ENCODE measurements around the gene KRT36.

The KRT36 gene

DNA sequence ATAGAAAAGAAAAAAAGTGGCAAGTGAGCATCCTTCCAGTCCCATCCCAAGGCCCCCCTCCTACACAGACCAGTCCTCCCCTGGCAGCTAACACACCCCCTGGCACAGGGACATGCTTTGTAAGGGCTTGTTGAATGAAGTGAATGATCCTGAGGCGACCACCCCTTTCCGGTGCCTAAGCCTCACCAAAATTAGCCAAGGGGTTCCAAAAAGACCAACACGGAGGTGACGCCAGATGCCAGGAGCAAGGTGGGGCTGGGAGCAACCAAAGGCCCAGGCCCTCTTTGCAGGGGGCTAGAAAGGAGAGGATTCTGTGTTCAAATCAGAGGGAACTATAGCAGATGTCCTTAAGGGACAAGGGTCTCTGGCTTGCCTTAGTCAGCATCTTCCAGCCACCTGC lies 14.3 kb downstream of the KRT36 start:
- DNase-seq, result no peak

DNA sequence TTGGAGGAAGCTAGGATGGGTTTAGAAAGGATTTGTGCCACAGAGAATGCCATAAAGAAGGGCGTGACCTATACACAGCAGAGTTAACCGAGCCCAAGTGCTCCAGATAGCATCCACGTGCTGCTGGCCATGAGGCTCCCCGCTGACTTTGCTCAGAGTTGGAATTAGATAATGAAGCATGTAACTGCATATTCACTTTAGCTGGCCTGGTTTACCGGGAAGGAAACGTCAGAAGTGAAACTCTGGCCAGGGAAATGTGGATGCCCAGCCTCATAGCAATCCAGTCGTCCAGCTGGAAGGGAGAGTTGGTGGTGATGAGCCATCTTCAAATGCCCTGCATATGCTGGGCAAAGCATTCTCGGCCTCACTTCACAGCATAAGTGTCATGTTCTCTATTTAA lies 14.8 kb downstream of the KRT36 start:
- DNase-seq, result no peak

DNA sequence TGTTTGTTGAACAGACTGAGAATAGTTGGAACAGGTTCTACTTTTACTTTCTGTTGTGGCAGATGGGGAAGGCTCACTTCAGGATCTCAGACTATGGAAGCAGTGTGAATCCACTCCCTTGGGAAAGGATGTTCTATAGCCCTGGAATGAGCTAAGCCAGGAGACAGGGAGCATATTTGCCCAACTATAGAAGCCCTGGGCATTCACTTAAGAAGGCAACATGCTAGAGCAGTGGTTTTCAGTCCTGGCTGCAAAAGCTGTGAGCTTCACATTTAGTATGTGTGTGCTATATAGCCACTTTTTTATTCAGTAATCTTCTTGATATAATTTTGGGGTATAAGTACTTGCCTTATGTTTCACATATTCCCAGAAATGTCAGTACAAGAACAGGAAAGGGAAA lies 21.4 kb downstream of the KRT36 start:
- DNase-seq, result no peak

DNA sequence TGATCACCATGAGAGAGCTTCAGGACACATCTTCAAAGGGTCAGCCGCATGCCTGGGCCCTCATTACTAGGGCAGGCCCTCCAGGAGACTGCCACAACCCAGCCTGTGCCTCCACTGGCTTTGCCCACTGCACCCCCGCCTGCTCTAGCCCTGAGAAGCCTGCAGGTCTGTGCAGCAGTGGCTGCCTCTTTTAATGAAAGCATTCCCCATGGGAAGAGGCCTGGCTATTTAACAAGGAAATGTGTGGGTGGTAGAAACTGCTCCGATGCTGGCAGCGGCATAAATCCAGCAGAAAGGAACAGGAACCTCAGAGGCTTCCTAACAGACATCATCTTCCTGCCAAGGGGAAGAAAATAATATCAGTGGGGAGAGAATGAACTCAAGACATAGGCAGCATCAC lies 22.1 kb downstream of the KRT36 start:
- no peak for DNase-seq

DNA sequence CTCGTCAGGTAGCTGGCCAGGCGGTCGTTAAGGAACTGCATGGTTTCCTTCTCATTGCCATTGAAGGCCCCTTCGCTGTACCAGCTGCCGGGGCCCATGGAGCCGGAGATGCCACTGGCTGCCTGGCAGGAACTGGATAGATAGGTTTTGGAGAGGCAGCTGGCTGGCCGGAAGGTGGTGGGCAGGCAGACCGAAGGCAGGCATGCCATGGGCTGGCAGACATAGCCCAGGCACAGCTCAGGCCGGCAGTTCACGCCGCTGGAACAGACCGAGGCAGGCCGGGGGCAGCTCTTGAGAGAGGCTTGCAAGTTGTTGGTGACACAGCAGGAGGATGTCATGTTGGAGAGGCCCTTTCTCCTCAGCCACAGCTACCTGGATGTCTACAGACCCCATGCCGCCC lies 22.7 kb downstream of the KRT36 start, which contains the start of gene KRT32:
Gene KRT32 (minus strand): TSS at position 399 of the 400 bp plus-strand sequence. CDS start 61 bp downstream, at position 338.
- no peak for DNase-seq

DNA sequence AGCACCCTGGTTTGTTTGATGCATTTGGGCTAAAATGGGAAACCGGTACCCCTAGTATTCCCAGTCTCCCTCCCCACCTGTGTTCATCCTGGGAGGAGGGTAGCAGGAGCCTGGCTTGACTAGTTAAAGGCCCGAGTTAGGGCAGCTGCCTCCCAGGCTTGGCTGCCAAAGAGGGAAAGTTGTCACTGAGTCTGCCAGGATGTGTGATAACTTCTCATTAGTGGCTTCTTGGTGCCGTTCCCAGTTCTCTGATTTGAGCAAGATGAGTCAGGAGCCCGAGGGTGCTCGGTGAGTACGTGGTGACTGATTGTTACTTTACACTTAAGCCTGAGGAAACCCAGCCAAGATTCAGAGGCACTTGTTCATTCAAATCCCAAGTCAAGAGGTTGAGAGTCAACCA lies 25.0 kb downstream of the KRT36 start:
- peak; percentile 91 for DNase-seq

DNA sequence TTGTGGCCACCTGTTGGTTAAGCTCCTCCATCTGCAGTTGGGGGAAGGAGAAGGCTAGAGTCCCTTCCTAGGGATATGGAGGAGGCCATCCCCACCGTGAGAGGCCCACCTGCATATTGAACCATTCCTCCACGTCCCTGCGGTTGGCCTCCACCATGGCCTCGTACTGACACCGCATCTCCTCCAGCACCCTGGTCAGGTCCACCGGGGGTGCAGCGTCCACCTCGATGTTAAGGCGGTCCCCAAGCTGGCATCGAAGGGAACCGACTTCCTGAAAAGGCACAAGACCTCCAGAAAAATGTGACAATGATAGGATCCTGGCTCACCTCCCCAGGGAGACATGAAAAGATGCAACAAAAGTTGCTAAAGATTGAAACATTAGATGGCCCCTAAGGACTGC lies 25.5 kb downstream of the KRT36 start:
- DNase-seq, result no peak

DNA sequence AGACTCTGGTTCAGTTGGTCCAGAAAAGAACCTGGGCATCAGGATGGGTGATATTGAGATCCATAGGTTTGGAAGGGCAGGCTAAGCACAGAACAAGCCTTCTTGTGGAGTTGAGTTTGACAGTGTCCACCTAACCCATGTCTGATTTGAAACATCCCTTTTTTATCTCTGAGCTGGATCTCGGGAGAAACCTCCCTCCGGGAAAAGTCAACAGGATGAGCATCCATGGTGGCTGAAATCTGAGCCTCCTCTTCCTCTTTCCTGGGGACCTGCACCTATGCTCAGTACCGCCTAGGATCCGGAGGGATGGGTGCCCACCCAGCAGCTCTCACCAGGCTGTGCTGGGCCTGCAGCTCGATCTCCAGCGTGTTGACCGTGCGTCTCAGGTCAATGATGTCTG lies 26.0 kb downstream of the KRT36 start:
- no peak for DNase-seq

DNA sequence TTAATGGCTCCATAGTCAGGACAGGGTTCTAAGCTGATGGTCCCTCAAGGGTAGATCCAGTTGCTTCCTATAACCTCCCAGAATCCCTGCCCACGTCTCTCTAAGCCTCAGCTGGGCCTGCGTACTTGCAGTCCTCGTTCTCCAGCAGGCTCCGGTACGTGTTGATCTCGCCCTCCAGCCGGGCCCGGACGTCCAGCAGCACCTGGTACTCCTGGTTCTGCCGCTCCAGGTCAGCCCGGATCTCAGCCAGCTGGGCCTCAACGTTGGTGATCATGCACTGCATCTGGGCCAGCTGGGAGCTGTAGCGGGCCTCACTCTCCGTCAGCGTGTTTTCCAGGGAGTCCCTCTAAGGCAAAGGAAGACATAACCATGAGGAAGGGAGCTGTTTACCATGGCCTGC lies 27.0 kb downstream of the KRT36 start:
- no peak for DNase-seq

DNA sequence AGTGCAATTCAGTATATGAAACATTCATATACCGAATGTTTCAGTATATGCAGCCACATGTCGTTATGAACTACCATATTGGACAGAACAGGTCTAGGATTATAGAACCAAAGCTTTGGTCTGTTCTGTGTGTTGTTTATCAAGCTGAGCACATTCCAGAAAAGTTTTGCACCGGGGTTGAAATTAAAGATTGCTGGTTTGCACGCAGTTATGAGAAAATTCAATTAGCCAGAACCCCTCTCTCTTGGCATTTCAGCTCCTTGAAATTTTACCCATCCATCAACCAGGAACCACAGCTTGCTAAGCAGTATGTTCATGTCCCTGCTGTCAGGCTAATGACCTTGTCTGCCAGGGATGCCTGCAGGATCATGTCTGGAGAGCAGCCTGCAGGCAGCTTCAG lies 32.0 kb downstream of the KRT36 start:
- no peak for DNase-seq

DNA sequence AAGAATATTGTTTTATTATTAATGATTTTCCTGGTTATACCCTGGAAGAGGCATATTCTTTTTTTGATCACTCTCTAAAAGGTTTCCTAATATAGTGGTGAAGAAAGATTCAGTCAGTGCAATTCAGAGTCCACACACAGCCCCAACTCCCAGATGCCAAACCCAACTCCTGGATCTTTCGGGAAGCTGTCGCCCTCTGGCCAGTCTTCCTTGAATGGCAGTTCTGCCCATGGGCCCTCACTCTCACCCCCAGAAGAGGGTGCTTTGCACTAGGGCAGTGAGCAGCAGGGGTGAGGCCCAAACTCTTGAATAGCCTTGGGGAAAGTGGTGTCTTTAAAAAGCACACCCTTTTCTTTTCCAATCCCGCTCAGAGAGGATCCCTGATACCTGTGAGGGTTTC lies 33.5 kb downstream of the KRT36 start:
- DNase-seq, result no peak

DNA sequence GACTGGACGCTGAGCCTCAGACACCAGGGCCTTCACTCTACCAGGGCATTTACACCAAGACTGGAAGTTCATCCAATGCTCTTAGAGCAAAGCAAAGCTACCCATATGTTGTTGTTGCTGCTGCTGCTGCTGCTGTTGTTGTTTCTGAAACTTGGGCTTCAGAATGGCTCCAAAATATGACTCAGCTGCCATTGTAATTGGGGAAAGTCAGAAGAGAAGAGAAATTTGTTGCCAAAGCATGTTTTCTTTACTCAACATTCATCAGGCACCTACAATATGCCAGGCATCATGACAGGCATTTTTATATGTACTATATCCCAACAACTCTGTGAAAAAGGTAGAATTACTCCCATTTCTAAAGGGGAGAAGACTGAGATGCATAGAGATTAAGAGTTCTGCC lies 34.5 kb downstream of the KRT36 start:
- no peak for DNase-seq

DNA sequence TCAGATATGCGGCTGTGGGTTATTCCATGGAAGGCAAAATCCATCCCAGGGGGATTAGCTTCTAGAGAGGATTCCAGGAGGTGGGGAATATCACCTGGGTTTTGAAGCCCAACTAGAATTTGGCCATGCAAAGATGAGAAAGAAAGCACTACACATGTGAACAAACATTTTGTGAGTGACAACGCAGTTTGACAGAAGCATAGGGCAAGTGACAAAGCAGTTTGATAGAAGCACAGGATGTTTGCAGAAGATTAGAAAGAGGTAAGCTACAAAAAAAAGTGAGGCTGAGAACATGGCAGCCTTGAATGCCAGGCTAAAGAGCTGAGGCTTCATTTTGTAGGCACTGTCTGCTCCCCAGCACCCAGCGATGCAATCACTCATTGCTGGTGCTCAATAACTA lies 36.6 kb downstream of the KRT36 start:
- no peak for DNase-seq

DNA sequence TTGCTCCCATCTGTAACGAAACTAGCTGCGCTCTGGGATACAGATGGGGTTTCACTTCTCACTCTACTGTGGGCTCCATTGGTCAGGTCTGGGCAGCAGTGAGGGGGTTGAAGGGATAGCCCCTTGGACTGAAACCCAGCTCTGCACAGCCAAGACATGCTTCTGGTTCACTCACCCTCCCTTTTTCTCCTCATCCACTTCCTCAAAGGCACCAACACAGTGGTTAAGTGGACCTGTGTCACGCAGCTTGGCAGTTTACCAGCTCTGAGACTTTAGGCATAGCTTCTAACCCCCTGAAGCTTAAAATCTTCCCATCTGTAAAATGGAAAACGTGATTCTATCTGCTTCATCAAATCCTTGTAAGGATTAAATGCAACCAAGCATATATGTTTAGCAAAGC lies 37.4 kb downstream of the KRT36 start:
- DNase-seq, result no peak

DNA sequence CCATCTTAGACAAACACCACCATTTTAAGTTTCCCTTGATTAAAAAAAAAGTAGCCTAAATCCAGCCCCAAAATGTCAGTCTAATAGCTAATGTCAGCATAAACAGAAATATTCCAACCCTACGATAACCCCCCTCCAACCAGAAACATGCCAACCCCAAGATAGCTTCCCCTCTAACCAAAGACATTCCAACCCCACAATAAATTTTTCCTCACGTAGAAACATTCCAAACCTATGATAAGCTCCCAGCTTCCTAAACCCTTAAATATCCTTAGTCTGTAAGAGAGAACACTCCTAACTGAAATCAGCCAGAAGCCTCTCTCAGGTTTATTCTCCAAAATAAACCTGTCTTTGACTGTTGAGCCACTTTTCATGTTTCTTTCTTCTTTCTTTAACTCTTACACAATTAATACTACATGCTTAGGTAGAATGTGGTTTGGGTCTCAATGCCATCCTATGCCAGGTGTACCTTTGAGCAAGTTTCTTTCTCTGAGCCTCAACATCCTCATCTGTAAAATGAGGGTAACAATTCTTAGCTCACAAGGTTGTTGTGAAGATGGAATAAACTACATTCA lies 38.5 kb downstream of the KRT36 start:
- peak; percentile 89 for DNase-seq

DNA sequence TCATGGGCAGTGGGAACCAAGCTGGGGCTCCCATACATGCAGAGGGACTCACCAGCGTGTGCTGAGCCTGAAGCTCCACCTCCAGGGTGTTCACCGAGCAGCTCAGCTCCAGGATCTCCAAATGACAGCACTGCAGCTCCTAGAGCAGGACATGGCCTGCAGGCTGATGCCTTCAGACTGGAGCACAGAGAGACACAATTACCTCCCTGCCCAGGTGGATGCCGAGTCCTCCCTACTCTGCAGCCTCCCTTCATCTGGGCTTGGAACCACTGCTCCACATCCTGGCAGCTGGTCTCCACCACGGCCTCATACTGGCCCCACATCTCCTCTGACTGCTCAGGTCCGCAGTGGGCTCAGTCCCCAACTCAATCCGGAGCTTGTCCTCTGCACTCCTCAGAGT lies 40.7 kb downstream of the KRT36 start:
- DNase-seq, result no peak

DNA sequence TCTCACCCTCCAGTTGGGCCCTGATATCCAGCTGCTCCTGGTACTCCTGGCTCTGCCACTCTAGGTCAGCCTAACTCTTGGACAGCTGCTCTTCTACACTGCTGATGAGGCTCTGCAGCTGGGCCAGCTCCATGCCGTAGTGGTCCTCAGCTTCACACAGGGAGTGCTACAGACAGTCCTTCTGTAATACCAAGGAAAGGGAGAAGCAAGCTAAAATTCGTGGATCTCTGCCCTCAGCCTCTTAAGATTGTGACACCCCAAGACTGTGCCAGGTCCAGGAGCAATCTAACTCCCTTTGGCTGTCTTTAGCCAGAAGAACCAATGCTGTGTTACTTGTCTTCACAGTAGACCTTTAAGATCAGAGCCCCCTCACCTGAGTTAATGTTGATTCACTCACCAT lies 41.2 kb downstream of the KRT36 start:
- DNase-seq, result no peak

DNA sequence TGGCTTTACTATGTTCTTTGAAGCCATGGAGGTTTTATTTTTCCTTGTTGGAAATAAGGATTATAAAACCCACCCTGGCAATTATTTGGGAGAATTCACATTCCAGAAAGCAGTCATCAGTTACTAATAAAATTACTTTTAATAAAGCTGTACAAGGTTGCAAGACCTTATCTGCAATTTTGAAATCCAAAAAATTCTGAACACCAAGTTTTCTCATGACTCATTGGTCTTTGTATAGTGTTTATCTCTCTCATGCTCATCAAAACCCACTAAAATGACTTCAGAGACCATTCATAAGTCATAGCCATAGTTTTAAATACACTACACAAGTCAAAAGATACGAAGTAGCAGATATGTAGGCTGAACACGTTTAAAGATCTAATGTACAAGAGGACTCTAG lies 42.9 kb downstream of the KRT36 start:
- peak; percentile 91 for DNase-seq

DNA sequence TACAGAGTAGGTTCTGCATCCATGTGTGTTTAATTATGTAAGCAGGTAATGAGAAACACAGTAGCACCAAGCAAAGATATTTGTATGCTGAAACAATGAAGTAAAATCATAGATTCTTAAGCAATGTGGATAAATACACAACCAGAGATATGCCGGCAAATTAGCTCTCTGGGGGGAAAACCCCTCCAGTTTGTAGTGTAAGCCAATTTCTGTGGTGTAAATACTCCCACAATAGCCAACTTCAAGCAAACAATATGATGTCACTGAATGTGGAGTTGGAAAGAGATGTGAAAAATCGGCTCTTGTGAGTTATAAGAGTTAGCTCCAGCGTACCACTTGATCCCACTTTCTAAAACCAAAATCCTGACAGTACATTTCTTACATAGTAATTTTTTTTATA lies 45.1 kb downstream of the KRT36 start:
- no peak for DNase-seq

DNA sequence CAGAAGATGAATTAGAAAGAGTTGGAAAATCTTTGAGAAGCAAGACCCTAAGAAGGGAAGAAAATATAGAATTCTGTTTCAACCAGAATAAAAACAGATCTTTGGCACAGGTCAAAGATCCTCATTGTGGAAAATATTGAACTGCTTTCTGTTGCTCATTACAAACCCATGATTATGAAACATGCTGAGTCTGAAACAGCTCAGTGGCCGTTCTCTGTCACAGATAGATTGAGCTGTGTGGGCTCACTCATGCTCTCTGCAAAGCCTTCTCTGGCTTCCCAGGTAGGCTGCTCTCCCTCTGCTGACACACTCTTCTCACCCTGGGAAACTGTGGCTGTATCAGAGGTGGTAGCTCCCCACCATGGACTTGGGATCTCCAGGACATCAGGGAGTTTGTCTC lies 45.5 kb downstream of the KRT36 start:
- DNase-seq, result no peak

DNA sequence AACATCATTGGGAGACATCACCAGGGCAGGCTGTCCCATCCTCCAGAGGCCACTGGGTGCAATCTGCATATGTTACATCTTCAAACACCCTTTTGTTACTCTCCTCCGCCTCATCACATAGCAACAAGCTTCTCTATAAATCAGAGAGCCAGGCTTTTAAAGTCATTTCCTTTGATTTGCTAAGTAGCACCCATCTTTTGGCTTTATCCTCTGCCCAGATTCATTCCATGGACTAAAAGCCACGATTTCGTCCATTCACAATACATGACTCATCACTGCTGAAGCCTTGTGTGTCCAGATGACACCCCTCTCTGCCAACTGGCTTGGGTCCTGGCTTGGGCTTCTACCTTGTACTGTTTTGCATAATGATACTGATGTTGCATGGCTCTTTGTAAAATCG lies 47.0 kb downstream of the KRT36 start:
- DNase-seq, result peak; percentile 26

DNA sequence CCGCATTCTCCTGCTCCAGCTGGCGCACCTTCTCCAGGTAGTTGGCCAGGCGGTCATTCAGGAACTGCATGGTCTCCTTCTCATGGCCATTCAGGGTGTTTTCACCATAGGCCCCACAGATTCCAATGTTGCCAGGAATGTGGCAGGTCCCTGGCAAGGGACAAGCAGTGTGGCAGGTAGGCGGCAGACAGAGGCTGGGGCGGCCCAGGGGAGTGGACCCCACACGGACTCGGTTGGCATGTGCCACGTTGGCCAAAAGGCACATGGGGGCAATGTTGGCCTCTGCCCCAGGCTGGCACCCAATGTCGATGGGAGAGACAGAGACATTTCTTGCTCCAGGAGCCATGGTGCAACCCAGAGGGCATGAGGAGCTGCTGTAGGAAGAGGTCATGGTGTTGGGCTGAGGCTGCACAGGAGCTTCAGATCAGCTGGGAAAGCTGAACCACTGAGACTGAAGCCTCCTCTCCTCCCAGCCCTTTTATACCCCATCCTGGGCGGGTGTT lies 49.1 kb downstream of the KRT36 start, which contains the start of gene KRT38:
Gene KRT38 (minus strand): TSS at position 453 of the 503 bp plus-strand sequence. CDS start 62 bp downstream, at position 391.
- no peak for DNase-seq

DNA sequence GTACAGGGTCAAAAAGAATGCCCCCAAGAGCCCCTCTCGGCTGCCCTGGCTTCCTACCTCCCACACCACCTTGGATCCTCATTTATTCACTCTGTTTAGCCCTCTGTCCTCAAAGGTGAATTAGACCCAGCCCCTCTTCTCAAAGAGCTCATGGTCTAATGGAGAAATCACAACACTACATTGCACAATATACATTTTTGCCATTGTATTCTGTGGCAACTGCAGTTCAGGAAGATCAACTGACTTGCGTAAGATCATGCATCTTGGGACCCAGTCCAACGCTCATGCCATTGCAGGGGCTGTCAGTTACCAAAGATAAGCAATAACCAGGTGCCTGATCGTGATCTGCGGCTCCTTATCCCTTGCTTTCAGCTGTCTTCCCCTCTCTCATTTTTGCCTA lies 50.3 kb downstream of the KRT36 start:
- peak; percentile 60 for DNase-seq

DNA sequence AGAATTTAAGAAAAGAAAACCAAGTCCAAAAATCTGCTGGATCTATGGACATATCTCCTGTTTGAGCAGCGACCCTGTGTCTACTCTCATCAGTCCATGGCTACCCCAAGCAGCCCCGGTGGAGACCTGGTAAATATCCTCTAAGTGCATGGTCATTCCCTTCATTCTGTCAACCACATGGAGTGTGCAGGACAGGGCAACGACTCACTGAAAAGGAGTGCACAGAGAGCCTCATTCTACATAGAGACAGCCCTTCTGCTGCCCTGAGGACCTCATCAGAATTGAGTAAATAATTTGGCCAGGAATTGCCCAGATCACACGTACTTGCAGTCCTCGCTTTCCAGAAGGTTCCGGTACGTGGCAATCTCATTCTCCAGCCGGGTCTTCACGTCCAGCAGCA lies 51.9 kb downstream of the KRT36 start:
- DNase-seq, result no peak

DNA sequence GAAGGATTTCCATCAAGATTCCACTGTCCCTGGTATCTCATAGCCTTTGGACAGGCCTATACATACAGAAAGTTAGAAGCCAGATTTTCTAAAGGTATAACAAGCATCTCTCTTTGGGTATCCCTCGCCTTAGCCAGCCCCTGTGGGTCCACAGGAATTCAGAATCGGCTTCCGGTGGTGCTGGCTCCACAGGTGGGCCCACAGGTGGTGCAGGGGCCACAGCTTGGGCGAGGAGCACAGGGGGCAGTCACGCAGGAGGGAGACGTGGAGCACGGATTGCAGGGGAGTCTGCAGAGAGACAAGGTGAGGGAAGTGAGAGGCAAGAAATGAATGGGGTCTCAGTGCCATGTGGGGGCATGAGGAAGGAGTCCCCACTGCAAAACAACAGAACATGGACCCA lies 52.5 kb downstream of the KRT36 start:
- DNase-seq, result no peak

Measured in NCI-H226 (cell line).